BLaER1 treated with 17β-estradiol and CSF1 and Interleukin-3, amounts not matched to agents 10 nM and 100 nM (cell line): Measurements from ENCODE around the gene MYO18B.
A peak's percentile ranks its signal among the peaks of the same experiment; 100 is the strongest.

Experiments used
- H3K27ac ChIP-seq, 11 experiments: shearing (Covaris generic); formaldehyde crosslinking; 2 replicates each; pipeline ENCODE4 v1.8.1; 2022
- H3K27me3 ChIP-seq, 11 experiments: shearing (Covaris generic); formaldehyde crosslinking; 2 replicates each; pipeline ENCODE4 v1.8.1; 2022
- H3K36me3 ChIP-seq, 11 experiments: shearing (Covaris generic); formaldehyde crosslinking; 2 replicates each; pipeline ENCODE4 v1.8.1; 2022
- H3K4me1 ChIP-seq, 10 experiments: shearing (Covaris generic); formaldehyde crosslinking; 2 replicates each; pipeline ENCODE4 v1.8.1; 2022
- H3K4me2 ChIP-seq, 11 experiments: shearing (Covaris generic); formaldehyde crosslinking; 2 replicates each; pipeline ENCODE4 v1.8.1; 2022
- H3K4me3 ChIP-seq, 10 experiments: shearing (Covaris generic); formaldehyde crosslinking; 2 replicates each; pipeline ENCODE4 v1.8.1; 2022
- H3K9ac ChIP-seq, 11 experiments: shearing (Covaris generic); formaldehyde crosslinking; 2 replicates each; pipeline ENCODE4 v1.8.1; 2022
- H3K9me3 ChIP-seq, 11 experiments: shearing (Covaris generic); formaldehyde crosslinking; replicated peaks in 1 of 11; 2 replicates each; pipeline ENCODE4 v1.8.1; 2022
- H4K20me1 ChIP-seq, 11 experiments: shearing (Covaris generic); formaldehyde crosslinking; 2 replicates each; pipeline ENCODE4 v1.8.1; 2022
- Cebpa-rat ChIP-seq, 11 experiments: shearing (Covaris generic); IDR thresholded peaks; 2 replicates each; pipeline ENCODE4 v1.8.1; 2022

The MYO18B gene

DNA sequence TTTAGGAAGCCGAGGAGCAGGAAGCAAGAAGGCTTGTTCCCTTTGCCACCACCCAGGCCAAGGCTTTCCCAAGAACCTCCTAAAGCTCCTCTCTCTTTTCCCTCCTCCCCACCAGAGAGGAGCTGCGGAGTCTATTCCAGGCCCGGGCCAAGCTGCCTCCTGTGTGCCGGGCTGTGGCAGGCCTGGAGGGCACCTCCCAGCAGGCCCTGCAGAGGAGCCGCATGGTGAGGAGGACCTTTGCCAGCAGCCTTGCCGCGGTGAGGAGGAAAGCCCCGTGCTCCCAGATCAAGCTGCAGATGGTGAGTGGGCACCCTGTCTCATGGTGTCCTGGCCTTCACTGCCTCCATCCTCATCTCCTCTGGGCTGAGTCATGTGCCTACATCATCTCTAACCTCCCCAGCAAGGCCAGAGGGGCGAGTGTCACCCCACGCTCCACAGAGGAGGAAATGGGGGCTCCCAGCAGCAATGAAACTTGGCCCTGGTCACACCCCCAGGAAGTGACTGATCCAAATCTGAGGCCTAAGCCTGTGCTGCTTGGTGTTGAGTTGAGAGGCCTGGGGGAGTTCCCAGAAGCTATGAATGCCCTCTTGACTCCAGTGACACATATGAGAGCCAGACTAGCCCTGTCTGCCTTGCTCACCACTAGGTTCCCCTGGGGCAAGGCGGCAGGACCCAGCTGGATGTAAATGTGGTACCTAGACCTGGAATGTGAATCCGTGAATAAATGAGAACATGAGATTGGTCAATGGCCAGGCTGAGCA is 104.2 kb downstream of the MYO18B start:
- Histone ChIP-seq H3K9ac (no peak overlapping the region), H3K36me3 (no peaks in the 10 kb centered on the region), H3K27ac (no peak overlapping the region), H3K9me3 (no peaks in the 10 kb centered on the region), H3K27me3 (no peaks in the 10 kb centered on the region), H3K4me1 (peaks cover 0 to 9% (median 0%) of the 10 kb centered on the region in 10 experiments; a peak in 3 of 20 replicates), H3K4me2 (peak overlapping the region in 2 of 11 experiments; percentile 26 to 32; a peak in 3 of 22 replicates), H4K20me1 (no peaks in the 10 kb centered on the region; a peak in 2 of 22 replicates), H3K4me3 (no peak overlapping the region)
- no peak for TF ChIP-seq Cebpa-rat (IDR thresholded peaks at IDR 0.05)

GRCh38 chr22:25847451-25847850 is 105.5 kb downstream of the MYO18B start:
- H3K36me3 ChIP-seq, result no peaks in the 10 kb centered on the region
- no peak overlapping the region for H3K9ac ChIP-seq
- no peaks in the 10 kb centered on the region; a peak in 1 of 22 replicates for H4K20me1 ChIP-seq
- H3K4me1 ChIP-seq, result peaks cover 0 to 9% (median 0%) of the 10 kb centered on the region in 10 experiments; a peak in 3 of 20 replicates
- no peaks in the 10 kb centered on the region for H3K27me3 ChIP-seq
- H3K4me3 ChIP-seq, result no peak overlapping the region
- no peak for TF ChIP-seq Cebpa-rat (IDR thresholded peaks at IDR 0.05)
- no peaks in the 10 kb centered on the region for H3K9me3 ChIP-seq
- no peak overlapping the region for H3K27ac ChIP-seq
- H3K4me2 ChIP-seq, result no peak overlapping the region

- no peak overlapping the region for H3K27ac ChIP-seq
- H3K4me1 ChIP-seq, result peaks cover 0 to 9% (median 0%) of the 10 kb centered on the region in 10 experiments; a peak in 3 of 20 replicates
- H3K9ac ChIP-seq, result no peak overlapping the region
- H3K4me2 ChIP-seq, result no peak overlapping the region
- no peak for TF ChIP-seq Cebpa-rat (IDR thresholded peaks at IDR 0.05)
- H3K27me3 ChIP-seq, result no peaks in the 10 kb centered on the region
- no peaks in the 10 kb centered on the region for H3K9me3 ChIP-seq
- no peak overlapping the region for H3K4me3 ChIP-seq
- H4K20me1 ChIP-seq, result no peaks in the 10 kb centered on the region; a peak in 1 of 22 replicates
- H3K36me3 ChIP-seq, result no peaks in the 10 kb centered on the region
Measured at GRCh38 chr22:25848954-25849353, 107.0 kb downstream of the MYO18B start.

DNA sequence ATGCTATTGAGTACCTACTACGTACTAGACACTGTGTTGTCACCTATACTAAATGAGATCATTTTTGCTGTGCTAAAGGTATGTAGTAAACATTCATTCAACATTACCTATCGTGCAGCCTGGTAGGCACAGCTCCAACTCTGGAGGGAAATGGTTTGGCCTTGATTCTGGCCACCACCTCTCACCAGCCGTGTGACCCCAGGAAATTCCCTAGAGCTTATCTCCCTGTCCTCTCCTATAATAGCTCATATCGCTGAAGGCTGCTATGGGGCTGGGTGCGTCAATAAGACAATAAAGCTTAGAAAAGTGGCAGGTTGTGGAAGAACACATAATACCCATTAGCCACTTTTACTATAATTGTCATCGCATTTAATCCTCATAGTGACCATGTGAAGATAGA is 107.5 kb downstream of the MYO18B start:
- no peak for TF ChIP-seq Cebpa-rat (IDR thresholded peaks at IDR 0.05)
- Histone ChIP-seq H3K9me3 (no peaks in the 10 kb centered on the region), H3K4me2 (no peak overlapping the region), H3K27me3 (no peaks in the 10 kb centered on the region), H3K4me3 (no peak overlapping the region), H4K20me1 (no peaks in the 10 kb centered on the region; a peak in 1 of 22 replicates), H3K9ac (no peak overlapping the region), H3K36me3 (no peaks in the 10 kb centered on the region), H3K27ac (no peak overlapping the region), H3K4me1 (peaks cover 0 to 9% (median 0%) of the 10 kb centered on the region in 10 experiments; a peak in 3 of 20 replicates)

DNA sequence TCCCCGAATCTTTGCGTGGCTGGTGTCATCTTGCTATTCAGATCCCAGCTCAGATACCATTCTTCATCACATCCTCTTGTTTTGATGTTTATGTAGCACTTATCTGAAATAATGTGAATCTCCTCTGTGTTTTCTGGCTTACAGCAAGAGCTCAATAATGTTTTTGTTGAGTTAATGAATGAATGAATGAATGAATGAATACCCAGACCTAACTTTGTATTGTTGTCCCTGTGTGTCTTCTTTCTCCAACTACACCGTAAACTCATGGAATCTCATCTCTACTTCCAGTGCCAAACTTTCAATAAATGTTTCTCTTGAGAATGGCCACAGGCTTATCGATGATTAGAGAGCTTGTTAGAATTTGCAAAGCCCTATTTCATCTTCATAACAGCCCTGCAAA is 110.2 kb downstream of the MYO18B start:
- no peak overlapping the region for H3K4me2 ChIP-seq
- no peaks in the 10 kb centered on the region for H3K27me3 ChIP-seq
- H4K20me1 ChIP-seq, result no peaks in the 10 kb centered on the region
- no peak overlapping the region for H3K27ac ChIP-seq
- no peaks in the 10 kb centered on the region for H3K9me3 ChIP-seq
- no peaks in the 10 kb centered on the region for H3K36me3 ChIP-seq
- no peaks in the 10 kb centered on the region for H3K4me1 ChIP-seq
- H3K9ac ChIP-seq, result no peak overlapping the region
- no peak for TF ChIP-seq Cebpa-rat (IDR thresholded peaks at IDR 0.05)
- no peak overlapping the region for H3K4me3 ChIP-seq

GRCh38 chr22:25853078-25853477 is 111.1 kb downstream of the MYO18B start:
- no peak for TF ChIP-seq Cebpa-rat (IDR thresholded peaks at IDR 0.05)
- H3K9ac ChIP-seq, result no peak overlapping the region
- no peak overlapping the region for H3K27ac ChIP-seq
- no peaks in the 10 kb centered on the region for H3K4me1 ChIP-seq
- H3K4me3 ChIP-seq, result no peak overlapping the region
- H3K36me3 ChIP-seq, result no peaks in the 10 kb centered on the region
- H3K27me3 ChIP-seq, result no peaks in the 10 kb centered on the region
- H3K4me2 ChIP-seq, result no peak overlapping the region
- no peaks in the 10 kb centered on the region for H4K20me1 ChIP-seq
- no peaks in the 10 kb centered on the region for H3K9me3 ChIP-seq

- no peak for TF ChIP-seq Cebpa-rat (IDR thresholded peaks at IDR 0.05)
- H3K9me3 ChIP-seq, result no peaks in the 10 kb centered on the region
- no peak overlapping the region for H3K4me3 ChIP-seq
- no peak overlapping the region for H3K27ac ChIP-seq
- H3K4me1 ChIP-seq, result no peaks in the 10 kb centered on the region
- H4K20me1 ChIP-seq, result no peaks in the 10 kb centered on the region
- H3K4me2 ChIP-seq, result no peak overlapping the region
- H3K27me3 ChIP-seq, result no peaks in the 10 kb centered on the region
- H3K9ac ChIP-seq, result no peak overlapping the region
- H3K36me3 ChIP-seq, result no peaks in the 10 kb centered on the region
Measured at GRCh38 chr22:25853501-25854284, 111.7 kb downstream of the MYO18B start.

- no peaks in the 10 kb centered on the region for H3K9me3 ChIP-seq
- H3K4me3 ChIP-seq, result no peak overlapping the region
- H3K9ac ChIP-seq, result no peak overlapping the region
- TF ChIP-seq Cebpa-rat (IDR thresholded peaks at IDR 0.05), result no peak
- H3K4me2 ChIP-seq, result no peak overlapping the region
- no peaks in the 10 kb centered on the region for H3K4me1 ChIP-seq
- H4K20me1 ChIP-seq, result no peaks in the 10 kb centered on the region
- H3K27ac ChIP-seq, result no peak overlapping the region
- no peaks in the 10 kb centered on the region for H3K27me3 ChIP-seq
- no peaks in the 10 kb centered on the region for H3K36me3 ChIP-seq
Measured at GRCh38 chr22:25869771-25870170, 127.8 kb downstream of the MYO18B start.

GRCh38 chr22:25874327-25874726 is 132.3 kb downstream of the MYO18B start:
- Histone ChIP-seq H3K9me3 (no peaks in the 10 kb centered on the region), H3K27me3 (no peaks in the 10 kb centered on the region), H3K36me3 (no peaks in the 10 kb centered on the region), H4K20me1 (no peaks in the 10 kb centered on the region), H3K4me1 (peaks cover 0 to 8% (median 0%) of the 10 kb centered on the region in 10 experiments; a peak in 4 of 20 replicates), H3K4me2 (no peak overlapping the region), H3K4me3 (no peak overlapping the region), H3K27ac (no peak overlapping the region), H3K9ac (no peak overlapping the region)
- no peak for TF ChIP-seq Cebpa-rat (IDR thresholded peaks at IDR 0.05)
